RWPE2 (cell line): ENCODE results near the gene MAP3K13.

Experiments used
- ATAC-seq: fragments of 200-7000 bp; cut with Tn5 transposase; 3 replicates; pipeline ENCODE4 v1.9.1; 2021; ENCODE audit warnings: low read depth
- DNase-seq: peaks from one replicate; pipeline ENCODE4 v3.0.0-alpha.2; 2020; ENCODE audit warnings: low spot score
- H3K27ac ChIP-seq: fragments of 450-650 bp; 2 replicates; pipeline ENCODE4 v1.5.1; 2017; ENCODE audit warnings: mild to moderate bottlenecking; ENCODE audit not compliant: poor library complexity, severe bottlenecking
- H3K27me3 ChIP-seq: fragments of 250-450 bp; sonication (Bioruptor Pico); 2 replicates; pipeline ENCODE4 v1.5.1; 2021; ENCODE audit warnings: mild to moderate bottlenecking, moderate library complexity; ENCODE audit not compliant: insufficient read depth, poor library complexity, severe bottlenecking
- H3K36me3 ChIP-seq: fragments of 250-450 bp; sonication (Bioruptor Pico); 2 replicates; pipeline ENCODE4 v1.5.1; 2020; ENCODE audit warnings: low read depth, mild to moderate bottlenecking, moderate library complexity
- H3K4me1 ChIP-seq: fragments of 250-450 bp; sonication (Bioruptor Pico); 2 replicates; pipeline ENCODE4 v1.5.1; 2021; ENCODE audit warnings: mild to moderate bottlenecking, moderate library complexity; ENCODE audit not compliant: insufficient read depth, poor library complexity, severe bottlenecking
- H3K4me3 ChIP-seq: fragments of 250-450 bp; sonication (Bioruptor Pico); 2 replicates; pipeline ENCODE4 v1.5.1; 2021; ENCODE audit warnings: mild to moderate bottlenecking, moderate library complexity; ENCODE audit not compliant: severe bottlenecking
- H3K9me3 ChIP-seq: fragments of 250-450 bp; sonication (Bioruptor Pico); 2 replicates; pipeline ENCODE4 v1.5.1; 2021; ENCODE audit warnings: mild to moderate bottlenecking, moderate library complexity; ENCODE audit not compliant: severe bottlenecking
- CTCF ChIP-seq: fragments of 450-650 bp; IDR thresholded peaks from one replicate; pipeline ENCODE4 v1.5.1; 2017; ENCODE audit warnings: mild to moderate bottlenecking, moderate library complexity; ENCODE audit not compliant: poor library complexity, severe bottlenecking

Gene MAP3K13

GRCh38 chr3:185397676-185398075 lies 34.7 kb downstream of the MAP3K13 start:
- Histone ChIP-seq H3K27me3 (no peaks in the 10 kb centered on the region), H3K27ac (no peak overlapping the region), H3K4me1 (no peaks in the 10 kb centered on the region), H3K36me3 (no peaks in the 10 kb centered on the region), H3K9me3 (no peaks in the 10 kb centered on the region), H3K4me3 (no peak overlapping the region)
- ATAC-seq (no peak), DNase-seq (no peak)
- no peak for TF ChIP-seq CTCF

GRCh38 chr3:185399737-185400667 lies 37.1 kb downstream of the MAP3K13 start:
- H3K27me3 ChIP-seq: no peaks in the 10 kb centered on the region
- no peak overlapping the region for H3K4me3 ChIP-seq
- H3K36me3 ChIP-seq: no peaks in the 10 kb centered on the region
- no peak overlapping the region for H3K27ac ChIP-seq
- H3K4me1 ChIP-seq: no peaks in the 10 kb centered on the region
- ATAC-seq (peak; percentile 73), DNase-seq (no peak)
- TF ChIP-seq CTCF: no peak
- H3K9me3 ChIP-seq: no peaks in the 10 kb centered on the region

- Histone ChIP-seq H3K4me1 (no peaks in the 10 kb centered on the region), H3K27me3 (no peaks in the 10 kb centered on the region), H3K4me3 (no peak overlapping the region), H3K27ac (no peak overlapping the region), H3K9me3 (no peaks in the 10 kb centered on the region), H3K36me3 (no peaks in the 10 kb centered on the region)
- ATAC-seq: no peak
- no peak for DNase-seq
- no peak for TF ChIP-seq CTCF
Observed at GRCh38 chr3:185400866-185401265, 37.9 kb downstream of the MAP3K13 start.

GRCh38 chr3:185401319-185401955 lies 38.5 kb downstream of the MAP3K13 start:
- H3K4me1 ChIP-seq: no peaks in the 10 kb centered on the region
- H3K36me3 ChIP-seq: no peaks in the 10 kb centered on the region
- H3K27me3 ChIP-seq: no peaks in the 10 kb centered on the region
- no peak for TF ChIP-seq CTCF
- no peak for DNase-seq
- ATAC-seq: no peak
- no peak overlapping the region for H3K27ac ChIP-seq
- H3K9me3 ChIP-seq: no peaks in the 10 kb centered on the region
- no peak overlapping the region for H3K4me3 ChIP-seq
